GM23338 (cell line): ENCODE results near the gene SERINC1. TPM values are rescaled to one million over a fixed set of nuclear protein-coding genes. Genes with fewer than 3 reads are reported as not detected.

Experiments used
- ATAC-seq: fragments of 200-7000 bp; cut with Tn5 transposase; 3 replicates; pipeline ENCODE4 v1.9.1; 2020
- DNase-seq: peaks from one replicate; pipeline ENCODE4 v3.0.0-alpha.2; 2015; ENCODE audit warnings: low spot score
- H2AFZ ChIP-seq: fragments of 200-600 bp; sonication (generic); 2 replicates; pipeline ENCODE4 v1.8.0; 2016; ENCODE audit warnings: antibody characterized with exemption, mild to moderate bottlenecking, moderate library complexity
- H3F3A ChIP-seq: fragments of 200-600 bp; sonication (generic); replicated peaks from 2 replicates; pipeline ENCODE4 v1.8.0; 2017; ENCODE audit warnings: antibody characterized with exemption, mixed run types, low read depth
- H3K27ac ChIP-seq: fragments of 200-600 bp; sonication (generic); 2 replicates; pipeline ENCODE4 v1.6.1; 2016; ENCODE audit warnings: low read depth
- H3K27me3 ChIP-seq: fragments of 200-600 bp; sonication (generic); 2 replicates; pipeline ENCODE4 v1.8.0; 2016; ENCODE audit warnings: mild to moderate bottlenecking, mixed run types, moderate library complexity; ENCODE audit not compliant: insufficient read depth
- H3K36me3 ChIP-seq: fragments of 200-600 bp; sonication (generic); 2 replicates; pipeline ENCODE4 v1.8.0; 2016; ENCODE audit warnings: mild to moderate bottlenecking; ENCODE audit not compliant: insufficient read depth
- H3K4me1 ChIP-seq: fragments of 200-600 bp; sonication (generic); 2 replicates; pipeline ENCODE4 v1.8.0; 2016; ENCODE audit warnings: mild to moderate bottlenecking, moderate library complexity; ENCODE audit not compliant: insufficient read depth
- H3K4me2 ChIP-seq: fragments of 200-600 bp; sonication (generic); 2 replicates; pipeline ENCODE4 v1.7.1; 2017; ENCODE audit warnings: mixed run types
- H3K4me3 ChIP-seq: fragments of 200-600 bp; sonication (generic); 2 replicates; pipeline ENCODE4 v1.6.1; 2016; ENCODE audit warnings: mixed run types
- H3K79me2 ChIP-seq: fragments of 200-600 bp; sonication (generic); replicated peaks from 2 replicates; pipeline ENCODE4 v1.8.0; 2017; ENCODE audit warnings: mild to moderate bottlenecking; ENCODE audit not compliant: insufficient read depth
- H3K9me2 ChIP-seq: fragments of 200-600 bp; sonication (generic); 2 replicates; pipeline ENCODE4 v1.8.0; 2017; ENCODE audit not compliant: insufficient read depth
- H4K20me1 ChIP-seq: fragments of 200-600 bp; sonication (generic); replicated peaks from 2 replicates; pipeline ENCODE4 v1.8.0; 2017; ENCODE audit warnings: mild to moderate bottlenecking; ENCODE audit not compliant: insufficient read depth
- H3K27ac Mint-ChIP-seq: 2 replicates; pipeline ENCODE4 v1.8.0; 2020; ENCODE audit warnings: inconsistent platforms, mild to moderate bottlenecking, moderate library complexity, mixed read lengths
- H3K27me3 Mint-ChIP-seq: 3 replicates; pipeline ENCODE4 v1.8.0; 2022; ENCODE audit warnings: low read depth, mild to moderate bottlenecking, moderate library complexity, mixed read lengths, inconsistent platforms; ENCODE audit not compliant: insufficient read depth, poor library complexity
- H3K36me3 Mint-ChIP-seq: 3 replicates; pipeline ENCODE4 v1.8.0; 2021; ENCODE audit warnings: low read depth, mild to moderate bottlenecking, inconsistent platforms, moderate library complexity, mixed read lengths
- H3K4me1 Mint-ChIP-seq: 3 replicates; pipeline ENCODE4 v1.8.0; 2020; ENCODE audit warnings: mild to moderate bottlenecking, inconsistent platforms, mixed read lengths
- H3K4me3 Mint-ChIP-seq: 3 replicates; pipeline ENCODE4 v1.8.0; 2021; ENCODE audit warnings: moderate library complexity, mild to moderate bottlenecking, inconsistent platforms, mixed read lengths
- H3K9me3 Mint-ChIP-seq: 3 replicates; pipeline ENCODE4 v1.8.0; 2020; ENCODE audit warnings: moderate library complexity, mild to moderate bottlenecking, inconsistent platforms, mixed read lengths
- CREB1 ChIP-seq: fragments of 250-450 bp; sonication (Bioruptor Pico); IDR thresholded peaks from 2 replicates; pipeline ENCODE4 v1.5.0; 2020; ENCODE audit warnings: low read depth, mild to moderate bottlenecking, moderate library complexity
- CTCF ChIP-seq, 2 experiments: fragments of 200-600 bp in 1 of 2; sonication (generic) in 1 of 2; conservative IDR thresholded peaks; 2 replicates each; pipeline versions ENCODE4 v1.5.1 to v1.6.1; 2016 to 2017; ENCODE audit warnings: antibody characterized with exemption in 2 of 2, low read depth in 2 of 2, mild to moderate bottlenecking in 2 of 2, moderate library complexity in 1 of 2
- ETS1 ChIP-seq: IDR thresholded peaks from 2 replicates; pipeline ENCODE4 v1.6.1; 2016; ENCODE audit warnings: antibody characterized with exemption
- EZH2 ChIP-seq: fragments of 200-600 bp; sonication (generic); IDR thresholded peaks from one replicate; pipeline ENCODE4 v1.8.0; 2017; ENCODE audit warnings: antibody characterized with exemption, mild to moderate bottlenecking, low read depth; ENCODE audit not compliant: unreplicated experiment
- EZH2phosphoT487 ChIP-seq: fragments of 200-600 bp; sonication (generic); IDR thresholded peaks from one replicate; pipeline ENCODE4 v1.8.1; 2018; ENCODE audit warnings: antibody characterized with exemption; ENCODE audit not compliant: unreplicated experiment
- JUNB ChIP-seq: IDR thresholded peaks from one replicate; pipeline ENCODE4 v1.6.1; 2016; ENCODE audit warnings: antibody characterized with exemption; ENCODE audit not compliant: unreplicated experiment
- NANOG ChIP-seq: IDR thresholded peaks from 2 replicates; pipeline ENCODE4 v1.6.1; 2016; ENCODE audit warnings: antibody characterized with exemption, borderline replicate concordance
- POLR2AphosphoS5 ChIP-seq: IDR thresholded peaks from 2 replicates; pipeline ENCODE4 v1.6.1; 2016; ENCODE audit warnings: antibody characterized with exemption, low read depth
- REST ChIP-seq: IDR thresholded peaks from one replicate; pipeline ENCODE4 v1.6.1; 2018; ENCODE audit warnings: antibody characterized with exemption; ENCODE audit not compliant: unreplicated experiment
- STAT1 ChIP-seq: IDR thresholded peaks from one replicate; pipeline ENCODE4 v1.6.1; 2016; ENCODE audit warnings: antibody characterized with exemption; ENCODE audit not compliant: unreplicated experiment
- ZNF114 ChIP-seq: fragments of 250-450 bp; sonication (Bioruptor Pico); IDR thresholded peaks from 2 replicates; pipeline ENCODE4 v1.5.0; 2020; ENCODE audit warnings: mild to moderate bottlenecking, moderate library complexity
- ZNF331 ChIP-seq: fragments of 250-450 bp; sonication (Bioruptor Pico); IDR thresholded peaks from 2 replicates; pipeline ENCODE4 v1.5.0; 2020; ENCODE audit warnings: low read depth, mild to moderate bottlenecking, moderate library complexity
- polyA plus RNA-seq: library from polyadenylated mRNA; unstranded; fragments of >200 nt; fragmentation: Nextera tagmentation; extraction: Ambion mirVana; gene quantifications from 2 replicates; pipeline ENCODE4 v1.2.1, GENCODE V29; 2016
- total RNA-seq: library from RNA; depleted of rRNA; stranded (reverse); fragments of >200 nt; shearing (Covaris generic); gene quantifications from 2 replicates; pipeline ENCODE4 v1.2.3, GENCODE V29; 2014

Gene SERINC1
- total and polyA plus RNA-seq, 2 experiments from 2014 or later, result 17.6 to 43.0 TPM

- Mint-ChIP-seq H3K27ac (no peak overlapping the region), H3K4me3 (no peak overlapping the region), H3K27me3 (no peaks in the 10 kb centered on the region), H3K9me3 (no peaks in the 10 kb centered on the region), H3K4me1 (peaks cover 4% of the 10 kb centered on the region; the same call in 2 of the 3 replicates), H3K36me3 (peaks cover 11% of the 10 kb centered on the region; the same call in 1 of the 3 replicates)
- no peaks in the 10 kb centered on the region for H3K27me3 ChIP-seq
- no peaks in the 10 kb centered on the region for H4K20me1 ChIP-seq
- H3K27ac ChIP-seq, result no peak overlapping the region
- DNase-seq, result no peak
- ATAC-seq, result no peak
- H3K4me1 ChIP-seq, result no peaks in the 10 kb centered on the region
- no peaks in the 10 kb centered on the region for H3K9me2 ChIP-seq
- H3F3A ChIP-seq, result no peaks in the 10 kb centered on the region
- no peak overlapping the region for H3K4me2 ChIP-seq
- no peak overlapping the region for H3K4me3 ChIP-seq
- no peak for TF ChIP-seq NANOG
- TF ChIP-seq EZH2phosphoT487, result no peak
- TF ChIP-seq ETS1, result no peak
- TF ChIP-seq ZNF331 (CRISPR knock-in tag), result no peak
- TF ChIP-seq REST, result no peak
- TF ChIP-seq POLR2AphosphoS5, result no peak
- TF ChIP-seq ZNF114 (CRISPR knock-in tag), result no peak
- TF ChIP-seq EZH2, result no peak
- no peak for TF ChIP-seq CREB1
- no peak for TF ChIP-seq STAT1
- no peak for TF ChIP-seq JUNB
- no peak overlapping the region for H2AFZ ChIP-seq
- H3K79me2 ChIP-seq, result no peaks in the 10 kb centered on the region
- H3K36me3 ChIP-seq, result no peaks in the 10 kb centered on the region
Measured at GRCh38 chr6:122426597-122426996, 45.0 kb downstream of the SERINC1 start.

- H2AFZ ChIP-seq, result no peak overlapping the region
- H3K9me3 Mint-ChIP-seq, result no peaks in the 10 kb centered on the region
- TF ChIP-seq JUNB (no peak), POLR2AphosphoS5 (no peak), REST (no peak), CREB1 (no peak), ZNF114 (CRISPR knock-in tag) (no peak), STAT1 (no peak), CTCF (conservative IDR thresholded peaks at IDR 0.05; ENCODE audit: low read depth in 2 of 2) (no peak), ZNF331 (CRISPR knock-in tag) (no peak), EZH2 (no peak), NANOG (no peak), ETS1 (no peak), EZH2phosphoT487 (no peak)
Measured at GRCh38 chr6:122423734-122424133, 47.9 kb downstream of the SERINC1 start.

More at GRCh38 chr6:122423734-122424133, 47.9 kb downstream of the SERINC1 start:
- ATAC-seq (no peak), DNase-seq (no peak)
- H4K20me1 ChIP-seq, result no peaks in the 10 kb centered on the region
- H3K27ac ChIP-seq, result no peak overlapping the region
- no peaks in the 10 kb centered on the region for H3K27me3 Mint-ChIP-seq
- H3K4me1 Mint-ChIP-seq, result peaks cover 6% of the 10 kb centered on the region; the same call in 2 of the 3 replicates
- no peak overlapping the region for H3K4me3 ChIP-seq
- H3K27ac Mint-ChIP-seq, result no peak overlapping the region
- no peak overlapping the region for H3K4me3 Mint-ChIP-seq
- no peak overlapping the region for H3K4me2 ChIP-seq
- H3K36me3 Mint-ChIP-seq, result peaks cover 14% of the 10 kb centered on the region; the same call in 2 of the 3 replicates
- H3K27me3 ChIP-seq, result no peaks in the 10 kb centered on the region
- no peaks in the 10 kb centered on the region for H3F3A ChIP-seq
- H3K79me2 ChIP-seq, result no peaks in the 10 kb centered on the region
- peaks cover 5% of the 10 kb centered on the region; the same call in 1 of the 2 replicates for H3K36me3 ChIP-seq
- H3K4me1 ChIP-seq, result no peaks in the 10 kb centered on the region
- H3K9me2 ChIP-seq, result no peaks in the 10 kb centered on the region
